Activated B cell treated with CpG ODN at 0.5 μM for 24 hours (primary cell): ENCODE results near the gene MSANTD1. TPM values are rescaled to one million over a fixed set of nuclear protein-coding genes. Genes with fewer than 3 reads are reported as not detected.
A peak's percentile ranks its signal among the peaks of the same experiment; 100 is the strongest.

Experiments used
- ATAC-seq: fragments of 200-7000 bp; cut with Tn5 transposase; one replicate; pipeline ENCODE4 v1.10.0; 2021; ENCODE audit warnings: low read depth, mild to moderate bottlenecking, moderate library complexity
- CTCF ChIA-PET: fragments of 350-600 bp; sonication (Branson Sonifier 250); formaldehyde crosslinking; loops from one replicate; lab custom pipeline; 2021; ENCODE audit warnings: antibody characterized with exemption; lab: Charles Lee
- POLR2A ChIA-PET: fragments of 350-600 bp; sonication (Branson Sonifier 250); formaldehyde crosslinking; loops from one replicate; lab custom pipeline; 2021; ENCODE audit warnings: antibody characterized with exemption; lab: Charles Lee
- DNase-seq: peaks from one replicate; pipeline ENCODE4 v3.0.0; 2022
- H3K27ac Mint-ChIP-seq: one replicate; pipeline ENCODE4 v1.8.0; 2020; ENCODE audit warnings: mixed read lengths
- H3K27me3 Mint-ChIP-seq: one replicate; pipeline ENCODE4 v1.8.0; 2021; ENCODE audit warnings: mixed read lengths
- H3K36me3 Mint-ChIP-seq: one replicate; pipeline ENCODE4 v1.8.0; 2021; ENCODE audit warnings: low read depth, mixed read lengths
- H3K4me1 Mint-ChIP-seq: one replicate; pipeline ENCODE4 v1.8.0; 2021; ENCODE audit warnings: mixed read lengths
- H3K4me3 Mint-ChIP-seq: one replicate; pipeline ENCODE4 v1.8.0; 2020; ENCODE audit warnings: mild to moderate bottlenecking, mixed read lengths
- H3K9me3 Mint-ChIP-seq: one replicate; pipeline ENCODE4 v1.8.0; 2020; ENCODE audit warnings: mixed read lengths
- intact Hi-C: fragments of 100-400 bp; cut with micrococcal nuclease; formaldehyde crosslinking; loops from one replicate; pipeline ENCODE4 v1.15.1; 2024
- total RNA-seq: library from RNA; stranded (reverse); gene quantifications from 2 replicates; pipeline ENCODE4 v1.2.3, GENCODE V29; 2022
- TF ChIP-seq, protein P1 (sequence below): fragments of 200-600 bp; IDR thresholded peaks from one replicate; pipeline ENCODE4 v1.8.0; 2022; ENCODE audit warnings: antibody characterized with exemption, mild to moderate bottlenecking

Gene MSANTD1
- total RNA-seq, 1 donor from 2014 or later = 5.0 TPM

DNA sequence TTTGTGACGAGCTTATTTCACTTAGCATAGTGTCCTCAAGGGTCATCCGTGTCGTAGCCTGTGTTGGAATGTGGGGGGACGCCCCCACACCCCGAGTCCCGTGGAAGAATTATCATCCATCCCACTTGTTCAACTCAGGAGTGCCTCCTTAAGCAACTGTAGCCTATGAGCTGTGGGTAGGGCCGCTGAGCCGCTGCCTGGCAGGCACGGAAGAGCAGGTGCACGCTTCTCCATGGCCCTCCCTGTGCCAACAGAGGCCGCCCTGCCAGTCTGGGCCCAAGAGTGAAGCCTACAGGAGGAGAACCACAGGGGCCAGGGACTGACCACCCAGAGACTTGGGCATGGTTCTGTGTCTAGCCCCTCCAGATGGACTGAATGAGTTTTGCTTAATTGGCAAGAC, 41.5 kb downstream of the MSANTD1 start:
- peaks cover 27% of the 10 kb centered on the region for H3K4me1 Mint-ChIP-seq
- TF ChIP-seq, protein P1, sequence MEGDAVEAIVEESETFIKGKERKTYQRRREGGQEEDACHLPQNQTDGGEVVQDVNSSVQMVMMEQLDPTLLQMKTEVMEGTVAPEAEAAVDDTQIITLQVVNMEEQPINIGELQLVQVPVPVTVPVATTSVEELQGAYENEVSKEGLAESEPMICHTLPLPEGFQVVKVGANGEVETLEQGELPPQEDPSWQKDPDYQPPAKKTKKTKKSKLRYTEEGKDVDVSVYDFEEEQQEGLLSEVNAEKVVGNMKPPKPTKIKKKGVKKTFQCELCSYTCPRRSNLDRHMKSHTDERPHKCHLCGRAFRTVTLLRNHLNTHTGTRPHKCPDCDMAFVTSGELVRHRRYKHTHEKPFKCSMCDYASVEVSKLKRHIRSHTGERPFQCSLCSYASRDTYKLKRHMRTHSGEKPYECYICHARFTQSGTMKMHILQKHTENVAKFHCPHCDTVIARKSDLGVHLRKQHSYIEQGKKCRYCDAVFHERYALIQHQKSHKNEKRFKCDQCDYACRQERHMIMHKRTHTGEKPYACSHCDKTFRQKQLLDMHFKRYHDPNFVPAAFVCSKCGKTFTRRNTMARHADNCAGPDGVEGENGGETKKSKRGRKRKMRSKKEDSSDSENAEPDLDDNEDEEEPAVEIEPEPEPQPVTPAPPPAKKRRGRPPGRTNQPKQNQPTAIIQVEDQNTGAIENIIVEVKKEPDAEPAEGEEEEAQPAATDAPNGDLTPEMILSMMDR = no peak
- H3K27ac Mint-ChIP-seq = no peak overlapping the region
- ATAC-seq = no peak
- H3K27me3 Mint-ChIP-seq = peaks cover 15% of the 10 kb centered on the region
- H3K36me3 Mint-ChIP-seq = peaks cover 2% of the 10 kb centered on the region
- no peaks in the 10 kb centered on the region for H3K9me3 Mint-ChIP-seq
- H3K4me3 Mint-ChIP-seq = peak overlapping the region; percentile 11
- POLR2A ChIA-PET = no interaction called here
- DNase-seq = no peak
- intact Hi-C loops = loop anchor here (10.0 kb wide), 2 partner anchors 246 to 806 kb away; no protein-coding TSS in a partner anchor
- CTCF ChIA-PET = no interaction called here

DNA sequence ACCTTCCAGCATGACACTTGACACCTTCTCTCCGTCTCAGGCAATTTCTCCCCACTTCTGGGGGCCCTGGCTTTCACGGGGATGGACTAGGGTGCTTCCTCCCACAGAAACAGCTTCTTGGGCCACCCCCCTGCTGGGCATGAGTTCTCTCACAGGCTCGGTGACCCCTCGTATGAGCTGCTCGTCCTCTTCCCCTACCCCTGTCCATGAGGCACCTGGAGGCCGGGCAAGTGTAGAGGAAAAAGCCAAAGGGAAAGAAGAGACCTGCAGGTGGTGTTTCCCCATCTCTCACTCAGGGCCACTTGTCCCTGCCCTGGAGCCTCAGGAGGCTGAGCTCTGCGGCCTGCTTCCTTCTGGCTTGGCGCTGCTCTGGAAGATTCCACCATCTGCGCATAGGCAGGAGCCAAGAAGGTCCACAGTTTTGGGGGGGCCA, 41.9 kb downstream of the MSANTD1 start:
- Mint-ChIP-seq H3K4me3 (peak overlapping the region; percentile 11), H3K36me3 (peaks cover 2% of the 10 kb centered on the region), H3K9me3 (no peaks in the 10 kb centered on the region), H3K27ac (no peak overlapping the region), H3K4me1 (peaks cover 24% of the 10 kb centered on the region), H3K27me3 (peaks cover 15% of the 10 kb centered on the region)
- intact Hi-C loops = loop anchor here (10.0 kb wide), 2 partner anchors 246 to 806 kb away; no protein-coding TSS in a partner anchor
- DNase-seq (no peak), ATAC-seq (no peak)
- CTCF ChIA-PET = no interaction called here
- POLR2A ChIA-PET = interaction anchor here (0.5 to 1.2 kb wide), 3 partner anchors 14 to 439 kb away, joined by 3 to 5 read pairs (median 4); no protein-coding TSS in a partner anchor
- TF ChIP-seq, protein P1 = no peak

DNA sequence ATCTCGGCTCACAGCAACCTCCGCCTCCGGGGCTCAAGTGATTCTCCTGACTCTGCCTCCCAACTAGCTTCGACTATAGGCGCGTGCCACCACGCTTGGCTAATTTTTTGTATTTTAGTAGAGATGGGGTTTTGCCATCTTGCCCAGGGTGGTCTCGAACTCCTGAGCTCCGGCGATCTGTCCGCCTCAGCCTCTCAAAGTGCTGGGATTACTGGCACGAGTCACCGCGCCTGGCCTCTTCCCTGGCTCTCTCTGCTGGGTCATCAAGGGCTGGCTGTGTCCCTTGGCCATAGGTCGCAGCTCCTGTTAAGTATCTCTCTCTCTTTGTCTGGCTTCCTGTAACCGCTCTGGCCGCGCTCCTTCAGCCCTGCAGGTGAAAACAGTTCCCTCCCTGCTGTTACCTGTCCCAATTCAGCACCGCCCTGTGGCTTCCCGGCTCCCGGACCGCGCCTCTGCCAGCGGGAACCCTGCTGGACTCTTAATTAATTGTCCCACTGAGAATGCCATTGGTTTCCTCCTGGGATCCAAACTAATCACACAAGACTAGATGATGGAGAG, 42.5 kb downstream of the MSANTD1 start:
- H3K27ac Mint-ChIP-seq = peak overlapping the region; percentile 51
- no peak for DNase-seq
- peaks cover 2% of the 10 kb centered on the region for H3K36me3 Mint-ChIP-seq
- TF ChIP-seq, protein P1 = no peak
- POLR2A ChIA-PET = interaction anchor here (0.5 to 1.2 kb wide), 4 partner anchors 14 to 440 kb away, joined by 3 to 6 read pairs (median 4); no protein-coding TSS in a partner anchor
- H3K4me3 Mint-ChIP-seq = peak overlapping the region; percentile 86
- H3K27me3 Mint-ChIP-seq = peaks cover 15% of the 10 kb centered on the region
- CTCF ChIA-PET = no interaction called here
- H3K9me3 Mint-ChIP-seq = no peaks in the 10 kb centered on the region
- peaks cover 18% of the 10 kb centered on the region for H3K4me1 Mint-ChIP-seq
- ATAC-seq = no peak
- intact Hi-C loops = loop anchor here (10.0 kb wide), 2 partner anchors 247 to 807 kb away; no protein-coding TSS in a partner anchor

DNA sequence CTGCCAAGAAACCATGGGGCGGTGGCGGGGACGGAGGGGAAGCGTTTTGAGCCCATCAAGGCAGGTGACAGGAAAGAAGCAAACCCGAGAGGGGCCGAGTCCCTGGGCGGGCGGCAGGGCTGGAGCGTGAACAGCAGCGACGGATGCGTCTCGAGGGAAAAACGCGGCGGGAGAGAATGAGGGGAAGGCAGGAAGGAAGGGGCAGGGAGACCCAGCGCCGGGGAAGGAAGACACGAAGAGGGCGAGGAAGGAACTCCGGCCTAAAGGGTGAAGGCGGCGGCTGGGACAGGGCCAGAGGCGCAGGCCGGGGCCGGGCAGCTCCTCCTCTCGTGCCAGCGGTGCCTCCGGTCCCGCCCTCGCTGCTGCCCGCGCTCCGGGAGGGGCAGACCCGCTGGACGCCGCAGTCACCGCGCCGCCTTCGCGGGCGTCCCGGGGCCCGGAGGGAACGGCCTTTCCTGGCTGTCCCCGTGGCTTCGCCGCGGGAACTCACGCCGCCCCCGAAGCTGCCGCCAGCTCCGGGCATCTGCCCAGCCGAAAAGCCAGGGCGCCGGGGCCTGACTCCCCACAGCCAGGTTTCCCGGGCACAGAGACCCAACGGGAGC, 43.1 kb downstream of the MSANTD1 start:
- intact Hi-C loops = loop anchor here (1.0 to 10.0 kb wide), 5 partner anchors 10 to 807 kb away; partner anchors contain the start of genes HTT and HTT-AS
- CTCF ChIA-PET = no interaction called here
- H3K4me1 Mint-ChIP-seq = peaks cover 14% of the 10 kb centered on the region
- peaks cover 2% of the 10 kb centered on the region for H3K36me3 Mint-ChIP-seq
- peak overlapping the region; percentile 86 for H3K4me3 Mint-ChIP-seq
- TF ChIP-seq, protein P1 = no peak
- ATAC-seq = peak; percentile 7
- no peaks in the 10 kb centered on the region for H3K9me3 Mint-ChIP-seq
- peak overlapping the region; percentile 51 for H3K27ac Mint-ChIP-seq
- POLR2A ChIA-PET = interaction anchor here (0.7 to 1.2 kb wide), 3 partner anchors 13 to 96 kb away, joined by 3 to 6 read pairs (median 4); no protein-coding TSS in a partner anchor
- H3K27me3 Mint-ChIP-seq = peaks cover 15% of the 10 kb centered on the region
- DNase-seq = no peak
